Measurements from ENCODE around the gene HARBI1. TPM values are rescaled to one million over a fixed set of nuclear protein-coding genes. Genes with fewer than 3 reads are reported as not detected.

Gene HARBI1
- total and polyA plus RNA-seq, 9 of the 15 experiments (the other 6 are each of a cell fraction or from before 2014, with no cell fraction given): 3.5 to 8.4 (median 5.5) TPM

- TF ChIP-seq MBD1 (CRISPR knock-in tag; IDR thresholded peaks at IDR 0.05): no peak
Measured at GRCh38 chr11:46639197-46639839, 22.3 kb upstream of the HARBI1 start (continued).

GRCh38 chr11:46637546-46637945 lies 20.5 kb upstream of the HARBI1 start:
- Histone ChIP-seq H3K9me3 (replicated peaks; ENCODE audit: control insufficient read depth, insufficient read depth, low read depth, low read length) (no peaks in the 10 kb centered on the region), H3K4me1 (replicated peaks in 1 of 2; ENCODE audit: control insufficient read depth in 2 of 2, insufficient read depth in 2 of 2, low read length in 2 of 2) (no peaks in the 10 kb centered on the region), H3K4me3 (no peak overlapping the region), H3K27me3 (ENCODE audit: control insufficient read depth in 2 of 2, insufficient read depth in 2 of 2, low read length in 2 of 2) (no peaks in the 10 kb centered on the region), H3K36me3 (ENCODE audit: control insufficient read depth, insufficient read depth, low read length) (peaks cover 19% of the 10 kb centered on the region; the same call in 2 of the 3 replicates), H4K20me1 (replicated peaks; ENCODE audit: control insufficient read depth, insufficient read depth, low read length) (no peaks in the 10 kb centered on the region), H3K9me1 (ENCODE audit: control insufficient read depth, insufficient read depth, low read length) (no peaks in the 10 kb centered on the region), H2AFZ (ENCODE audit: low read depth, low read length) (no peak overlapping the region), H3K9ac (ENCODE audit: insufficient read depth in 1 of 2, low read depth in 2 of 2, low read length in 2 of 2) (no peak overlapping the region), H3K27ac (ENCODE audit: extremely low read depth, low read depth, low read length) (no peak overlapping the region), H3K4me2 (ENCODE audit: insufficient read depth, low read length) (no peak overlapping the region), H3K79me2 (ENCODE audit: control insufficient read depth, insufficient read depth, low read length) (no peaks in the 10 kb centered on the region)
- intact Hi-C loops (cut with micrococcal nuclease): no loop called here
- FAIRE-seq (no peak), ATAC-seq (no peak), DNase-seq (ENCODE audit: extremely low read depth in 1 of 4, low spot score in 3 of 4) (no peak)
- no TSS peak for BruUV-seq (replicated peaks)
- in situ Hi-C loops (cut with MboI): no loop called here
- 95% methylated on average over 5 of the region's 5 CpGs for WGBS (ENCODE audit: insufficient coverage, low coverage, missing lambda C conversion rate)
- CTCF ChIA-PET (ENCODE audit: low intra/inter-chr PET ratio): no interaction called here
- TF ChIP-seq ZNF780A (CRISPR knock-in tag; IDR thresholded peaks at IDR 0.05) (no peak), ESRRA (IDR thresholded peaks at IDR 0.05; ENCODE audit: borderline replicate concordance, low read depth) (no peak), ETV5 (CRISPR knock-in tag; IDR thresholded peaks at IDR 0.05; ENCODE audit: low read depth) (no peak), IRF2 (CRISPR knock-in tag; IDR thresholded peaks at IDR 0.05) (no peak), PTTG1 (tag; IDR thresholded peaks at IDR 0.05; ENCODE audit: low read depth) (no peak), ZNF239 (CRISPR knock-in tag; IDR thresholded peaks at IDR 0.05) (no peak), ZNF444 (CRISPR knock-in tag; IDR thresholded peaks at IDR 0.05) (no peak), POLR2H (tag; IDR thresholded peaks at IDR 0.05; ENCODE audit: low read depth) (no peak), KAT8 (IDR thresholded peaks at IDR 0.05; ENCODE audit: low read depth) (no peak), SREBF1 (IDR thresholded peaks at IDR 0.05; ENCODE audit: borderline replicate concordance, low read depth, low read length) (no peak), ELF2 (CRISPR knock-in tag; IDR thresholded peaks at IDR 0.05) (no peak)
- POLR2A ChIA-PET: interaction anchor here (0.6 to 0.9 kb wide), 2 partner anchors 10 to 224 kb away, joined by 3 read pairs; no protein-coding TSS in a partner anchor

Data from K562 (cell line).